ENCODE measurements around the gene CNN2. TPM values are rescaled to one million over a fixed set of nuclear protein-coding genes. Genes with fewer than 3 reads are reported as not detected.

The CNN2 gene
- total RNA-seq, 5 donors from 2014 or later (not counting 1 experiment from before 2014, with no cell fraction given) = 239 to 385 (median 314) TPM

GRCh38 chr19:1063030-1063908, 36.9 kb downstream of the CNN2 start:
- no peaks in the 10 kb centered on the region for H3K27me3 Mint-ChIP-seq
- ATAC-seq (replicated peaks in 1 of 4) (no peak), DNase-seq (peak in 32 of 35 experiments; percentile 47 to 80 (median 71))
- peak overlapping the region in 1 of 2 donors; percentile 16 for H3K27ac Mint-ChIP-seq
- ChIA-PET CTCF (no interaction called here), POLR2A (no interaction called here)
- peaks cover 13 to 48% of the 10 kb centered on the region in 2 experiments for H3K4me1 ChIP-seq (ENCODE audit: control insufficient read depth in 1 of 2, extremely low read depth in 1 of 2, insufficient read depth in 2 of 2, low read length in 2 of 2)
- peaks cover 3 to 8% of the 10 kb centered on the region in 2 donors for H3K36me3 ChIP-seq (ENCODE audit: control insufficient read depth in 2 of 2, extremely low read depth in 1 of 2, insufficient read depth in 1 of 2, low read length in 1 of 2)
- no peaks in the 10 kb centered on the region for H3K9me3 ChIP-seq
- H3K9me3 Mint-ChIP-seq = no peaks in the 10 kb centered on the region
- H3K27ac ChIP-seq (ENCODE audit: low read length) = no peak overlapping the region
- peak overlapping the region in 1 of 3 donors; percentile 16 for H3K4me3 Mint-ChIP-seq
- peaks cover 24 to 30% (median 26%) of the 10 kb centered on the region in 3 donors for H3K4me1 Mint-ChIP-seq
- H3K36me3 Mint-ChIP-seq = peaks cover 3% of the 10 kb centered on the region
- no peaks in the 10 kb centered on the region for H3K27me3 ChIP-seq (replicated peaks in 1 of 2; ENCODE audit: control insufficient read depth in 2 of 2, extremely low read depth in 1 of 2, insufficient read depth in 2 of 2, low read length in 1 of 2)
- WGBS (ENCODE audit: insufficient coverage) = 95% methylated on average over 23 of the region's 37 CpGs
- no peak overlapping the region for H3K4me3 ChIP-seq (ENCODE audit: control insufficient read depth in 1 of 2, extremely low read depth in 1 of 2, low read length in 1 of 2)

GRCh38 chr19:1063909-1064660, 37.7 kb downstream of the CNN2 start:
- no peak for ATAC-seq (replicated peaks in 1 of 4)
- DNase-seq = no peak
- POLR2A ChIA-PET = interaction anchor here (0.6 to 0.8 kb wide), 5 partner anchors 11 to 65 kb away, joined by 3 to 10 read pairs (median 4); no protein-coding TSS in a partner anchor
- Mint-ChIP-seq H3K27me3 (no peaks in the 10 kb centered on the region), H3K4me1 (peaks cover 27 to 33% (median 31%) of the 10 kb centered on the region in 3 donors), H3K9me3 (no peaks in the 10 kb centered on the region), H3K4me3 (peak overlapping the region in 1 of 3 donors; percentile 90), H3K36me3 (peaks cover 7% of the 10 kb centered on the region), H3K27ac (peak overlapping the region in 1 of 2 donors; percentile 16)
- CTCF ChIA-PET = interaction anchor here (1.1 to 1.4 kb wide), 4 partner anchors 11 to 140 kb away, joined by 3 to 11 read pairs (median 3); partner anchors contain the start of gene ABCA7 (in 1 of the 2)
- WGBS (ENCODE audit: insufficient coverage) = 97% methylated on average over 25 of the region's 37 CpGs
- Histone ChIP-seq H3K27ac (ENCODE audit: low read length) (no peak overlapping the region), H3K4me3 (ENCODE audit: control insufficient read depth in 1 of 2, extremely low read depth in 1 of 2, low read length in 1 of 2) (no peak overlapping the region), H3K4me1 (ENCODE audit: control insufficient read depth in 1 of 2, extremely low read depth in 1 of 2, insufficient read depth in 2 of 2, low read length in 2 of 2) (peaks cover 13 to 50% of the 10 kb centered on the region in 2 experiments), H3K36me3 (ENCODE audit: control insufficient read depth in 2 of 2, extremely low read depth in 1 of 2, insufficient read depth in 1 of 2, low read length in 1 of 2) (peaks cover 0 to 14% of the 10 kb centered on the region in 2 donors), H3K27me3 (replicated peaks in 1 of 2; ENCODE audit: control insufficient read depth in 2 of 2, extremely low read depth in 1 of 2, insufficient read depth in 2 of 2, low read length in 1 of 2) (no peaks in the 10 kb centered on the region), H3K9me3 (no peaks in the 10 kb centered on the region)

- ChIA-PET POLR2A (interaction anchor here (0.5 to 0.8 kb wide), 6 partner anchors 10 to 64 kb away, joined by 3 to 10 read pairs (median 6); no protein-coding TSS in a partner anchor), CTCF (interaction anchor here (1.1 to 1.4 kb wide), 4 partner anchors 10 to 139 kb away, joined by 3 to 11 read pairs (median 3); partner anchors contain the start of gene ABCA7 (in 1 of the 2))
- Mint-ChIP-seq H3K4me1 (peaks cover 32 to 37% (median 37%) of the 10 kb centered on the region in 3 donors), H3K36me3 (peaks cover 10% of the 10 kb centered on the region), H3K27ac (peak overlapping the region; percentile 61 to 86), H3K27me3 (no peaks in the 10 kb centered on the region), H3K9me3 (no peaks in the 10 kb centered on the region), H3K4me3 (peak overlapping the region; percentile 67 to 90 (median 70))
- ATAC-seq (replicated peaks in 1 of 4) (peak; percentile 26 to 36 (median 30)), DNase-seq (peak in 32 of 35 experiments; percentile 50 to 87 (median 66))
- no peak overlapping the region for H3K27ac ChIP-seq (ENCODE audit: low read length)
- H3K4me3 ChIP-seq (ENCODE audit: control insufficient read depth in 1 of 2, extremely low read depth in 1 of 2, low read length in 1 of 2) = peak overlapping the region in 1 of 2 donors; percentile 18
- WGBS (ENCODE audit: insufficient coverage) = 13% methylated on average over 48 of the region's 60 CpGs
- no peaks in the 10 kb centered on the region for H3K9me3 ChIP-seq
- H3K36me3 ChIP-seq (ENCODE audit: control insufficient read depth in 2 of 2, extremely low read depth in 1 of 2, insufficient read depth in 1 of 2, low read length in 1 of 2) = peaks cover 0 to 22% of the 10 kb centered on the region in 2 donors
- H3K4me1 ChIP-seq (ENCODE audit: control insufficient read depth in 1 of 2, extremely low read depth in 1 of 2, insufficient read depth in 2 of 2, low read length in 2 of 2) = peaks cover 17 to 59% of the 10 kb centered on the region in 2 experiments
- H3K27me3 ChIP-seq (replicated peaks in 1 of 2; ENCODE audit: control insufficient read depth in 2 of 2, extremely low read depth in 1 of 2, insufficient read depth in 2 of 2, low read length in 1 of 2) = no peaks in the 10 kb centered on the region
Measured at GRCh38 chr19:1064661-1065605, 38.5 kb downstream of the CNN2 start.

GRCh38 chr19:1065606-1066109, 39.2 kb downstream of the CNN2 start:
- peak in 1 of 35 experiments; percentile 29 for DNase-seq
- no peaks in the 10 kb centered on the region for H3K9me3 Mint-ChIP-seq
- peak overlapping the region; percentile 58 to 90 (median 70) for H3K4me3 Mint-ChIP-seq
- Histone ChIP-seq H3K4me3 (ENCODE audit: control insufficient read depth in 1 of 2, extremely low read depth in 1 of 2, low read length in 1 of 2) (no peak overlapping the region), H3K9me3 (no peaks in the 10 kb centered on the region), H3K4me1 (ENCODE audit: control insufficient read depth in 1 of 2, extremely low read depth in 1 of 2, insufficient read depth in 2 of 2, low read length in 2 of 2) (peaks cover 21 to 66% of the 10 kb centered on the region in 2 experiments), H3K36me3 (ENCODE audit: control insufficient read depth in 2 of 2, extremely low read depth in 1 of 2, insufficient read depth in 1 of 2, low read length in 1 of 2) (peaks cover 0 to 29% of the 10 kb centered on the region in 2 donors), H3K27me3 (replicated peaks in 1 of 2; ENCODE audit: control insufficient read depth in 2 of 2, extremely low read depth in 1 of 2, insufficient read depth in 2 of 2, low read length in 1 of 2) (no peaks in the 10 kb centered on the region), H3K27ac (ENCODE audit: low read length) (no peak overlapping the region)
- peaks cover 32 to 42% (median 40%) of the 10 kb centered on the region in 3 donors for H3K4me1 Mint-ChIP-seq
- peak overlapping the region; percentile 61 to 71 for H3K27ac Mint-ChIP-seq
- CTCF ChIA-PET = interaction anchor here in 1 of 2 donors (1.1 kb wide), 1 partner anchor 25 kb away, joined by 3 read pairs; no protein-coding TSS in a partner anchor
- peaks cover 10% of the 10 kb centered on the region for H3K36me3 Mint-ChIP-seq
- POLR2A ChIA-PET = interaction anchor here in 1 of 2 donors (1.3 kb wide), 1 partner anchor 10 kb away, joined by 5 read pairs; no protein-coding TSS in a partner anchor
- 94% methylated on average over 17 of the region's 17 CpGs for WGBS (ENCODE audit: insufficient coverage)
- H3K27me3 Mint-ChIP-seq = no peaks in the 10 kb centered on the region
- no peak for ATAC-seq (replicated peaks in 1 of 4)

- ATAC-seq (replicated peaks in 1 of 4) (no peak), DNase-seq (no peak)
- Mint-ChIP-seq H3K4me1 (peaks cover 32 to 42% (median 41%) of the 10 kb centered on the region in 3 donors), H3K27me3 (no peaks in the 10 kb centered on the region), H3K27ac (peak overlapping the region in 1 of 2 donors; percentile 82), H3K36me3 (peaks cover 10% of the 10 kb centered on the region), H3K9me3 (no peaks in the 10 kb centered on the region), H3K4me3 (peak overlapping the region; percentile 70 to 90 (median 77))
- Histone ChIP-seq H3K9me3 (no peaks in the 10 kb centered on the region), H3K27me3 (replicated peaks in 1 of 2; ENCODE audit: control insufficient read depth in 2 of 2, extremely low read depth in 1 of 2, insufficient read depth in 2 of 2, low read length in 1 of 2) (no peaks in the 10 kb centered on the region), H3K36me3 (ENCODE audit: control insufficient read depth in 2 of 2, extremely low read depth in 1 of 2, insufficient read depth in 1 of 2, low read length in 1 of 2) (peaks cover 5 to 33% of the 10 kb centered on the region in 2 donors), H3K27ac (ENCODE audit: low read length) (peak overlapping the region; percentile 67), H3K4me3 (ENCODE audit: control insufficient read depth in 1 of 2, extremely low read depth in 1 of 2, low read length in 1 of 2) (peak overlapping the region in 1 of 2 donors; percentile 99), H3K4me1 (ENCODE audit: control insufficient read depth in 1 of 2, extremely low read depth in 1 of 2, insufficient read depth in 2 of 2, low read length in 2 of 2) (peaks cover 27 to 71% of the 10 kb centered on the region in 2 experiments)
- CTCF ChIA-PET = no interaction called here
- 60% methylated on average over 16 of the region's 17 CpGs for WGBS (ENCODE audit: insufficient coverage)
- POLR2A ChIA-PET = interaction anchor here in 1 of 2 donors (0.6 to 2.1 kb wide), 5 partner anchors 9 to 482 kb away, joined by 3 to 17 read pairs (median 4); partner anchors contain the start of gene CIRBP
Measured at GRCh38 chr19:1066251-1066747, 39.9 kb downstream of the CNN2 start.

Measured in T-cell (primary cell).